ENCODE data around the gene MAP3K6. TPM values are rescaled to one million over a fixed set of nuclear protein-coding genes. Genes with fewer than 3 reads are reported as not detected.

Gene MAP3K6
- total RNA-seq, 1 donor from 2014 or later: 48.2 TPM

DNA sequence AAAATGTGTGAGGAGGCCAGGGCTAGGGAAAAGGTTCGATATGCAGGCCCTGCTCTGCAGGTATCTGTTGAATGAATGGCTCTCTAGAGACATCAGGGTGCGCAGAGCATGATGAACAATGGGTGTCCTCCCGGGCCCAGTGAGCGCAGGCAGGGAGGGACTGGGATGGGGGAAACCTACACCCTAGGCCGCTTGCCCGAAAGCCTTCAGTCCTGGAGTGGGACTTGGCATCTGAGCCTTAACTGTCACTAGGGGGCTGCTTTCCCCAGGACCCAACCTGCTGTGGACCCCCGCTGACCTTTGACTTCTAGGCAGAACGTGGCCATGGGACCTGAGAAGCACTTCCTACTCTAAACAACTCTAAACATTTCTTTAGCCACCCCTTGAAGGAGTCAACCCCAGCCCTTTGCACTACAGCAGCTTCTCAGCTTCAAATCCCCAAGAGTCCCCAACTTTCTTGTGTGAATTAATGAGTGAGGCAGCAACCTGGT is 444 bp upstream of the MAP3K6 start:
- H3K9me3 Mint-ChIP-seq (ENCODE audit: unreplicated experiment): no peaks in the 10 kb centered on the region
- no peak for DNase-seq (ENCODE audit: extremely low spot score, unreplicated experiment)
- TF ChIP-seq, protein P1, sequence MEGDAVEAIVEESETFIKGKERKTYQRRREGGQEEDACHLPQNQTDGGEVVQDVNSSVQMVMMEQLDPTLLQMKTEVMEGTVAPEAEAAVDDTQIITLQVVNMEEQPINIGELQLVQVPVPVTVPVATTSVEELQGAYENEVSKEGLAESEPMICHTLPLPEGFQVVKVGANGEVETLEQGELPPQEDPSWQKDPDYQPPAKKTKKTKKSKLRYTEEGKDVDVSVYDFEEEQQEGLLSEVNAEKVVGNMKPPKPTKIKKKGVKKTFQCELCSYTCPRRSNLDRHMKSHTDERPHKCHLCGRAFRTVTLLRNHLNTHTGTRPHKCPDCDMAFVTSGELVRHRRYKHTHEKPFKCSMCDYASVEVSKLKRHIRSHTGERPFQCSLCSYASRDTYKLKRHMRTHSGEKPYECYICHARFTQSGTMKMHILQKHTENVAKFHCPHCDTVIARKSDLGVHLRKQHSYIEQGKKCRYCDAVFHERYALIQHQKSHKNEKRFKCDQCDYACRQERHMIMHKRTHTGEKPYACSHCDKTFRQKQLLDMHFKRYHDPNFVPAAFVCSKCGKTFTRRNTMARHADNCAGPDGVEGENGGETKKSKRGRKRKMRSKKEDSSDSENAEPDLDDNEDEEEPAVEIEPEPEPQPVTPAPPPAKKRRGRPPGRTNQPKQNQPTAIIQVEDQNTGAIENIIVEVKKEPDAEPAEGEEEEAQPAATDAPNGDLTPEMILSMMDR (IDR thresholded peaks at IDR 0.05): no peak
- peak overlapping the region; percentile 80 for H3K27ac Mint-ChIP-seq (ENCODE audit: unreplicated experiment)
- peak overlapping the region; percentile 74 for H3K4me3 Mint-ChIP-seq (ENCODE audit: unreplicated experiment)
- H3K27me3 Mint-ChIP-seq (ENCODE audit: unreplicated experiment): no peaks in the 10 kb centered on the region
- H3K36me3 Mint-ChIP-seq (ENCODE audit: unreplicated experiment): peaks cover 14% of the 10 kb centered on the region
- H3K4me1 Mint-ChIP-seq (ENCODE audit: unreplicated experiment): peaks cover 30% of the 10 kb centered on the region

DNA sequence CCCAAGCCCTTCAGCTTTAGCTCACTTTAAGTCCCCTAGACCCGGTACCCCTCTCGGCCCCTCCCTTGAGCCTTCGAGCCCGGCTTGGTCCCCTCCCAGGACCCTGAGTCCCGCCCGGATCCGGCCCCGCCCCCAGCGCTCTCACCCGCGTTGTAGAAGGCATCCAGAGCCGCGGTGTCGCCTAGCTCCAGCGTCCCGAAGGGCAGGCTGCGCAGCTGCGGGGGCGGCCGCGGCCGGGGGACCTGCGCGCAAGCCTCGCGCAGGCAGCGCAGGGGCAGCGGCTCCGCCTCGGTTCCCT is 699 bp downstream of the MAP3K6 start:
- Mint-ChIP-seq H3K4me3 (ENCODE audit: unreplicated experiment) (peak overlapping the region; percentile 87), H3K27me3 (ENCODE audit: unreplicated experiment) (no peaks in the 10 kb centered on the region), H3K36me3 (ENCODE audit: unreplicated experiment) (peaks cover 21% of the 10 kb centered on the region), H3K4me1 (ENCODE audit: unreplicated experiment) (peaks cover 30% of the 10 kb centered on the region), H3K9me3 (ENCODE audit: unreplicated experiment) (no peaks in the 10 kb centered on the region), H3K27ac (ENCODE audit: unreplicated experiment) (peak overlapping the region; percentile 97)
- TF ChIP-seq, protein P1 (IDR thresholded peaks at IDR 0.05): no peak
- peak; percentile 92 for DNase-seq (ENCODE audit: extremely low spot score, unreplicated experiment)

DNA sequence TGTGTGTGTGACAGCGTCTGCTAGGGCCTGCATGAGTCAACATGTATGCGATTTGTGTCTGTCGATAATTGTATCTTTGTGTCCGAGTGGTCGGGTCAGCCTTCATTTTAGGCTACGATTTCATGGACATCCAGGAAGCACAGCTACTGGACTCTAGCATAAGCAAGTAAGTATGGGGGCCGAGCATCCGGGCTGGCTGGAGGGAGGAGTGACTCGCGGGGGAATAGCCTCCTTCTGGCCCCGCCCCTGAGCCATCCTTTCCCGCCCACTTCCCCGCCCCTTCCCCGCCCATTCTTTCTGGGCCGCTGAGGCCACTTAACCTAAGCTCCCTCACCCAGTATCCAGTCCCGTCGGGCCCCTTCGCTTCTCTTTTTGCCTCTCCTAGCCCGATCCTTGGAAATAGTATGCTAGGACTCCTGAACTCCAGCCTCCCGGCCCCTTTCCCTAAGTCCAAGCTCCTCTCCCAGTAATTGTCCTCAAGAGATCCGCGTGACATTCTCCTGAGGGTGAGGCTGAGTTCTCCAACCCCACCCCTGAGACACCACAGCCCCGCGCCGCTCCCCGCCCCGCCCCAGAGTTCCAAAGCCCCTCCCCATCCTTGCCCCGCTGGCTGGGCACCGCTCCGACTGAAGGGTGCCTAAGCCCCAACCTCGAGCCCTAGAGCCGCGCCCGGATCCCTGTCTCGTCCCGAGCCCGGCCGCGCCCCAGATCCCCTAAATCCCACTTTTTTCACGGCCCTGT is 1.2 kb downstream of the MAP3K6 start:
- TF ChIP-seq, protein P1 (IDR thresholded peaks at IDR 0.05): no peak
- Mint-ChIP-seq H3K36me3 (ENCODE audit: unreplicated experiment) (peaks cover 21% of the 10 kb centered on the region), H3K27ac (ENCODE audit: unreplicated experiment) (peak overlapping the region; percentile 97), H3K9me3 (ENCODE audit: unreplicated experiment) (no peaks in the 10 kb centered on the region), H3K4me1 (ENCODE audit: unreplicated experiment) (peaks cover 30% of the 10 kb centered on the region), H3K4me3 (ENCODE audit: unreplicated experiment) (peak overlapping the region; percentile 87), H3K27me3 (ENCODE audit: unreplicated experiment) (no peaks in the 10 kb centered on the region)
- DNase-seq (ENCODE audit: extremely low spot score, unreplicated experiment): peak; percentile 93

DNA sequence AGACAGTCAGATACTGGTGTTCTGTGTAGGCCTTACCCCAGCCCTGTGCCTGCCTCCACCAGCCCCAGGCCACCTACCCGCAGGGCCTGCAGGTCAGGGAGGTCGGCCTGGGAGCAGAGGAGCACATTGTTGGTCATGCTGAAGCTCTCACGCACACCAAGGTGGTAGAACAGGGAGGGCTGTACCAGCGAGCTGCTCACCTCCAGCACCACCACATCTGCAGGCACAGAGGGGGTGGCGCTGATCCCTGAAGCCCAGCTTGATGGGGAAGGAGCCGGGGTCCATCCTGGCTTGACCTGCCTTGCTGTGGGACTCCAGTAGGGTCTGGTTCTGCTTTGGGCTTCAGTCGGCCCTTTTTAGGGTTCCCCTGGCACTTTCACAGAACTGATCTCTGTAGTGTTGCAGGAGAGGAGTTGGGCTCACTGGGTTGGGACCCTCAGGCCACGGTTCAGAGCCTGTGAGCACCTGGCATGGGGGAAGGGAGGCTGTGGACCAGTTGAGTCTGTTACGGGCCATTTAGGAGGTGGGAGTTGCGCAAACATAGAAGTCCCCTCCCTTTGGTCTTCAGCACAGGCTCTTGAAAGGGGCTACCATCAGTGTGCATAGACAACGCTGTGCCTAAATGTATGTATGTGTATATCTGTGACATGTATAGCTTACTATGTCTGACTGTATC is 1.9 kb downstream of the MAP3K6 start:
- peaks cover 23% of the 10 kb centered on the region for H3K36me3 Mint-ChIP-seq (ENCODE audit: unreplicated experiment)
- H3K27ac Mint-ChIP-seq (ENCODE audit: unreplicated experiment): peak overlapping the region; percentile 97
- H3K27me3 Mint-ChIP-seq (ENCODE audit: unreplicated experiment): no peaks in the 10 kb centered on the region
- no peak for DNase-seq (ENCODE audit: extremely low spot score, unreplicated experiment)
- TF ChIP-seq, protein P1 (IDR thresholded peaks at IDR 0.05): no peak
- H3K4me1 Mint-ChIP-seq (ENCODE audit: unreplicated experiment): peaks cover 30% of the 10 kb centered on the region
- H3K9me3 Mint-ChIP-seq (ENCODE audit: unreplicated experiment): no peaks in the 10 kb centered on the region
- H3K4me3 Mint-ChIP-seq (ENCODE audit: unreplicated experiment): peak overlapping the region; percentile 87
